ENCODE results near the gene SF3A1. TPM values are rescaled to one million over a fixed set of nuclear protein-coding genes. Genes with fewer than 3 reads are reported as not detected.

The SF3A1 gene
- total and polyA plus RNA-seq, 2 of the 13 experiments (the other 11 are each of a cell fraction or from before 2014, with no cell fraction given), result 10.0 to 22.0 TPM

Other genes starting within 250 kb of the SF3A1 start
- 1.5 and 3.6 TPM in 2 replicates for gene LIF, start 110.1 kb downstream of the SF3A1 start, total RNA-seq (2016; rRNA removed; fragmentation: Illumina TruSeq; extraction: Trizol)
- 8.5 and 12.1 TPM in 2 replicates for gene LIF, start 110.1 kb downstream of the SF3A1 start, polyA plus RNA-seq (2011; rRNA removed)
- gene OSM, start 90.0 kb downstream of the SF3A1 start, total RNA-seq (2016; rRNA removed; fragmentation: Illumina TruSeq; extraction: Trizol), result not detected in 2 replicates
- gene OSM, start 90.0 kb downstream of the SF3A1 start, polyA plus RNA-seq (2011; rRNA removed), result 0.07 TPM in 1 of 2 replicates, not detected in the other
- 1.1 and 2.6 TPM in 2 replicates for gene CASTOR1, start 67.4 kb downstream of the SF3A1 start, total RNA-seq (2016; rRNA removed; fragmentation: Illumina TruSeq; extraction: Trizol)
- gene CASTOR1, start 67.4 kb downstream of the SF3A1 start, polyA plus RNA-seq (2011; rRNA removed), result 4.4 and 6.2 TPM in 2 replicates
- 3.6 and 4.2 TPM in 2 replicates for gene TBC1D10A, start 30.0 kb downstream of the SF3A1 start, total RNA-seq (2016; rRNA removed; fragmentation: Illumina TruSeq; extraction: Trizol)
- 4.9 and 6.0 TPM in 2 replicates for gene TBC1D10A, start 30.0 kb downstream of the SF3A1 start, polyA plus RNA-seq (2011; rRNA removed)
- gene CCDC157, start 113 bp upstream of the SF3A1 start, total RNA-seq (2016; rRNA removed; fragmentation: Illumina TruSeq; extraction: Trizol), result 0.98 and 1.6 TPM in 2 replicates
- gene CCDC157, start 113 bp upstream of the SF3A1 start, polyA plus RNA-seq (2011; rRNA removed), result 1.4 and 2.3 TPM in 2 replicates
- gene RNF215, start 30.5 kb upstream of the SF3A1 start, total RNA-seq (2016; rRNA removed; fragmentation: Illumina TruSeq; extraction: Trizol), result 2.4 and 5.3 TPM in 2 replicates
- 6.1 and 9.2 TPM in 2 replicates for gene RNF215, start 30.5 kb upstream of the SF3A1 start, polyA plus RNA-seq (2011; rRNA removed)
- gene SEC14L2, start 40.1 kb upstream of the SF3A1 start, total RNA-seq (2016; rRNA removed; fragmentation: Illumina TruSeq; extraction: Trizol), result 4.1 and 5.3 TPM in 2 replicates
- gene SEC14L2, start 40.1 kb upstream of the SF3A1 start, polyA plus RNA-seq (2011; rRNA removed), result 5.1 and 9.1 TPM in 2 replicates
- 40.3 and 45.6 TPM in 2 replicates for gene MTFP1, start 68.9 kb upstream of the SF3A1 start, total RNA-seq (2016; rRNA removed; fragmentation: Illumina TruSeq; extraction: Trizol)
- gene MTFP1, start 68.9 kb upstream of the SF3A1 start, polyA plus RNA-seq (2011; rRNA removed), result 29.5 TPM in 2 replicates
- not detected in 2 replicates for gene SEC14L3, start 115.1 kb upstream of the SF3A1 start, total RNA-seq (2016; rRNA removed; fragmentation: Illumina TruSeq; extraction: Trizol)
- gene SEC14L3, start 115.1 kb upstream of the SF3A1 start, polyA plus RNA-seq (2011; rRNA removed), result not detected in 2 replicates
- gene SEC14L4, start 148.8 kb upstream of the SF3A1 start, total RNA-seq (2016; rRNA removed; fragmentation: Illumina TruSeq; extraction: Trizol), result not detected in 2 replicates
- gene SEC14L4, start 148.8 kb upstream of the SF3A1 start, polyA plus RNA-seq (2011; rRNA removed), result 0.59 and 0.93 TPM in 2 replicates
- gene SEC14L6, start 189.8 kb upstream of the SF3A1 start, total RNA-seq (2016; rRNA removed; fragmentation: Illumina TruSeq; extraction: Trizol), result 0.09 and 0.11 TPM in 2 replicates
- 9.3 and 13.7 TPM in 2 replicates for gene SEC14L6, start 189.8 kb upstream of the SF3A1 start, polyA plus RNA-seq (2011; rRNA removed)
- 1.8 and 4.4 TPM in 2 replicates for gene GAL3ST1, start 217.8 kb upstream of the SF3A1 start, total RNA-seq (2016; rRNA removed; fragmentation: Illumina TruSeq; extraction: Trizol)
- gene GAL3ST1, start 217.8 kb upstream of the SF3A1 start, polyA plus RNA-seq (2011; rRNA removed), result 14.7 and 18.9 TPM in 2 replicates
- gene PES1, start 235.0 kb upstream of the SF3A1 start, total RNA-seq (2016; rRNA removed; fragmentation: Illumina TruSeq; extraction: Trizol), result 94.7 and 111 TPM in 2 replicates
- gene PES1, start 235.0 kb upstream of the SF3A1 start, polyA plus RNA-seq (2011; rRNA removed), result 65.1 and 70.0 TPM in 2 replicates